Astrocyte (in vitro differentiated cells and primary cell): ENCODE data around the gene ANKRD44. TPM values are rescaled to one million over a fixed set of nuclear protein-coding genes. Genes with fewer than 3 reads are reported as not detected.
A peak's percentile ranks its signal among the peaks of the same experiment; 100 is the strongest.

Experiments used
- DNase-seq: peaks from one replicate; pipeline ENCODE4 v3.0.0-alpha.2; 2010; ENCODE audit warnings: low read depth
- FAIRE-seq: peaks from 2 replicates; lab custom pipeline; 2011; peaks lifted over from hg19 to GRCh38; lab: Jason Lieb, UNC
- H2AFZ ChIP-seq: 2 replicates; pipeline ENCODE4 v1.6.0; 2012; ENCODE audit warnings: low read depth, low read length, inconsistent platforms
- H3K27ac ChIP-seq: 2 replicates; pipeline ENCODE4 v1.5.1; 2011; ENCODE audit warnings: low read depth, low read length, inconsistent platforms
- H3K27me3 ChIP-seq: 2 replicates; pipeline ENCODE4 v1.6.0; 2011; ENCODE audit warnings: low read length, inconsistent platforms; ENCODE audit not compliant: insufficient read depth
- H3K36me3 ChIP-seq: 2 replicates; pipeline ENCODE4 v1.5.1; 2011; ENCODE audit warnings: low read length, inconsistent platforms; ENCODE audit not compliant: insufficient read depth
- H3K4me1 ChIP-seq: 2 replicates; pipeline ENCODE4 v1.5.1; 2011; ENCODE audit warnings: low read length, inconsistent platforms; ENCODE audit not compliant: insufficient read depth
- H3K4me2 ChIP-seq: 2 replicates; pipeline ENCODE4 v1.6.0; 2012; ENCODE audit warnings: low read length, inconsistent platforms
- H3K4me3 ChIP-seq: 2 replicates; pipeline ENCODE4 v1.5.1; 2011; ENCODE audit warnings: low read depth, mild to moderate bottlenecking, low read length, inconsistent platforms; ENCODE audit not compliant: insufficient read depth
- H3K79me2 ChIP-seq: 2 replicates; pipeline ENCODE4 v1.6.0; 2012; ENCODE audit warnings: mild to moderate bottlenecking, low read length, inconsistent platforms; ENCODE audit not compliant: insufficient read depth
- H3K9ac ChIP-seq: 2 replicates; pipeline ENCODE4 v1.6.0; 2012; ENCODE audit warnings: mild to moderate bottlenecking, low read length, inconsistent platforms
- H3K9me3 ChIP-seq: 2 replicates; pipeline ENCODE4 v1.5.1; 2012; ENCODE audit warnings: low read depth, mild to moderate bottlenecking, low read length, inconsistent platforms; ENCODE audit not compliant: insufficient read depth
- H4K20me1 ChIP-seq: 2 replicates; pipeline ENCODE4 v1.6.0; 2012; ENCODE audit warnings: low read length, inconsistent platforms; ENCODE audit not compliant: insufficient read depth
- H3K27ac Mint-ChIP-seq: one replicate; pipeline ENCODE4 v1.8.0; 2021; ENCODE audit warnings: mild to moderate bottlenecking, mixed read lengths; ENCODE audit not compliant: unreplicated experiment
- H3K27me3 Mint-ChIP-seq: one replicate; pipeline ENCODE4 v1.8.0; 2021; ENCODE audit warnings: low read depth, mixed read lengths; ENCODE audit not compliant: unreplicated experiment
- H3K36me3 Mint-ChIP-seq: one replicate; pipeline ENCODE4 v1.8.0; 2021; ENCODE audit warnings: low read depth, mixed read lengths; ENCODE audit not compliant: unreplicated experiment
- H3K4me1 Mint-ChIP-seq: one replicate; pipeline ENCODE4 v1.8.0; 2021; ENCODE audit warnings: low read depth, mixed read lengths; ENCODE audit not compliant: unreplicated experiment
- H3K4me3 Mint-ChIP-seq: one replicate; pipeline ENCODE4 v1.8.0; 2021; ENCODE audit warnings: mild to moderate bottlenecking, moderate library complexity, mixed read lengths; ENCODE audit not compliant: unreplicated experiment
- H3K9me3 Mint-ChIP-seq: one replicate; pipeline ENCODE4 v1.8.0; 2021; ENCODE audit warnings: mild to moderate bottlenecking, mixed read lengths; ENCODE audit not compliant: unreplicated experiment
- EZH2 ChIP-seq: IDR thresholded peaks from 2 replicates; pipeline ENCODE4 v1.6.1; 2012; ENCODE audit warnings: mild to moderate bottlenecking, low read length, inconsistent platforms; ENCODE audit not compliant: insufficient read depth
- total RNA-seq: library from RNA; stranded (reverse); gene quantifications from 2 replicates; pipeline ENCODE4 v1.2.1, GENCODE V29; 2021
- TF ChIP-seq, protein P1 (sequence below): IDR thresholded peaks from 2 replicates; pipeline ENCODE4 v1.5.1; 2011; ENCODE audit warnings: low read depth, mild to moderate bottlenecking, inconsistent platforms, low read length, moderate library complexity; ENCODE audit not compliant: insufficient read depth

Gene ANKRD44
- total RNA-seq, 1 donor from 2014 or later, result 7.2 TPM

DNA sequence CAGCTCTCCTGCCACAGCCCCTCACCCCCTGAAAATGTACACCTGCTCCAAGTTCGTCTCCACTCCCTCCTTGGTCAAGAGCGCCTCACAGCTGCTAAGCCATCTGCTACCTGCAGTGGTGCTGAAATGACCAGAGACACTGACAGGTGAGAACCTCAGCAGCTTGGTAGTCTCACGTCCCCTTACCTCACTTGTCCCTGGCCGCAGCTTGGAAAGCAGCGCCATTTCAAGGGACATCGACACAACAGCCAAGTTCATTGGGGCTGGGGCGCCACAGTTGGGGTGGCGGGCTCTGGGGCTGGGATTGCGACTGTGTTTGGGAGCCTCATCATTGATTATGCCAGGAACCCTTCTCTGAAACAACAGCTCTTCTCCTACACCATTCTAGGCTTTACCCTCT lies 47.5 kb downstream of the ANKRD44 start:
- Mint-ChIP-seq H3K36me3 (no peaks in the 10 kb centered on the region), H3K4me1 (peaks cover 3% of the 10 kb centered on the region), H3K4me3 (no peak overlapping the region), H3K27me3 (no peaks in the 10 kb centered on the region), H3K9me3 (no peaks in the 10 kb centered on the region), H3K27ac (peak overlapping the region; percentile 38)
- H3K9ac ChIP-seq, result no peak overlapping the region
- H3K4me3 ChIP-seq, result no peak overlapping the region
- H4K20me1 ChIP-seq, result no peaks in the 10 kb centered on the region
- no peak overlapping the region for H3K4me2 ChIP-seq
- FAIRE-seq (no peak), DNase-seq (no peak)
- no peaks in the 10 kb centered on the region for H3K79me2 ChIP-seq
- no peak overlapping the region for H3K27ac ChIP-seq
- H2AFZ ChIP-seq, result no peak overlapping the region
- no peaks in the 10 kb centered on the region for H3K4me1 ChIP-seq
- H3K36me3 ChIP-seq, result no peaks in the 10 kb centered on the region
- H3K9me3 ChIP-seq, result no peaks in the 10 kb centered on the region
- H3K27me3 ChIP-seq, result no peaks in the 10 kb centered on the region
- TF ChIP-seq EZH2, result no peak
- TF ChIP-seq, protein P1, sequence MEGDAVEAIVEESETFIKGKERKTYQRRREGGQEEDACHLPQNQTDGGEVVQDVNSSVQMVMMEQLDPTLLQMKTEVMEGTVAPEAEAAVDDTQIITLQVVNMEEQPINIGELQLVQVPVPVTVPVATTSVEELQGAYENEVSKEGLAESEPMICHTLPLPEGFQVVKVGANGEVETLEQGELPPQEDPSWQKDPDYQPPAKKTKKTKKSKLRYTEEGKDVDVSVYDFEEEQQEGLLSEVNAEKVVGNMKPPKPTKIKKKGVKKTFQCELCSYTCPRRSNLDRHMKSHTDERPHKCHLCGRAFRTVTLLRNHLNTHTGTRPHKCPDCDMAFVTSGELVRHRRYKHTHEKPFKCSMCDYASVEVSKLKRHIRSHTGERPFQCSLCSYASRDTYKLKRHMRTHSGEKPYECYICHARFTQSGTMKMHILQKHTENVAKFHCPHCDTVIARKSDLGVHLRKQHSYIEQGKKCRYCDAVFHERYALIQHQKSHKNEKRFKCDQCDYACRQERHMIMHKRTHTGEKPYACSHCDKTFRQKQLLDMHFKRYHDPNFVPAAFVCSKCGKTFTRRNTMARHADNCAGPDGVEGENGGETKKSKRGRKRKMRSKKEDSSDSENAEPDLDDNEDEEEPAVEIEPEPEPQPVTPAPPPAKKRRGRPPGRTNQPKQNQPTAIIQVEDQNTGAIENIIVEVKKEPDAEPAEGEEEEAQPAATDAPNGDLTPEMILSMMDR, result no peak

DNA sequence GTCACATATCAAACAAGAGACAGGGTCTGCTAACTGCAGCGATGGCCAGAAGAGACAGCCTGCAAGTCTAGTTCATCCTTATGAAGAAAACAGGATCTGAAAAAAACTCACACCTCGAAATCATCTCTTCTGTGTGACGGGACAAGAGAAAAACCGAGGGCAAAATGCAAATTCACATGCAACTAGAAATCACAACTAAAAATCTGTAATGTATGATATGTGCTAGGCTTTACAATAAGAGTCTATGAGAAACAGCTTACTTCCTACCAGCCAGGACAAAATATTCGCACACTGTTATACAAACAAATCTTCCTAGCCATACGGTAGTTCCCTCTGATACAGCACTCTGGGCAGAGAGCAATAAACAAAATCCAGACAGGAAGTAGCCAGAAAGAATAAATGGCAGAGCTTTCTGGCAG lies 48.8 kb downstream of the ANKRD44 start:
- Histone ChIP-seq H3K9ac (no peak overlapping the region), H3K9me3 (no peaks in the 10 kb centered on the region), H3K27ac (no peak overlapping the region), H4K20me1 (no peaks in the 10 kb centered on the region), H2AFZ (no peak overlapping the region), H3K4me2 (no peak overlapping the region), H3K4me1 (no peaks in the 10 kb centered on the region), H3K27me3 (no peaks in the 10 kb centered on the region), H3K36me3 (no peaks in the 10 kb centered on the region), H3K4me3 (no peak overlapping the region), H3K79me2 (no peaks in the 10 kb centered on the region)
- no peak for FAIRE-seq
- Mint-ChIP-seq H3K4me3 (no peak overlapping the region), H3K36me3 (no peaks in the 10 kb centered on the region), H3K27ac (no peak overlapping the region), H3K27me3 (no peaks in the 10 kb centered on the region), H3K9me3 (no peaks in the 10 kb centered on the region), H3K4me1 (peaks cover 3% of the 10 kb centered on the region)
- peak; percentile 9 for DNase-seq
- TF ChIP-seq, protein P1, result no peak
- no peak for TF ChIP-seq EZH2

DNA sequence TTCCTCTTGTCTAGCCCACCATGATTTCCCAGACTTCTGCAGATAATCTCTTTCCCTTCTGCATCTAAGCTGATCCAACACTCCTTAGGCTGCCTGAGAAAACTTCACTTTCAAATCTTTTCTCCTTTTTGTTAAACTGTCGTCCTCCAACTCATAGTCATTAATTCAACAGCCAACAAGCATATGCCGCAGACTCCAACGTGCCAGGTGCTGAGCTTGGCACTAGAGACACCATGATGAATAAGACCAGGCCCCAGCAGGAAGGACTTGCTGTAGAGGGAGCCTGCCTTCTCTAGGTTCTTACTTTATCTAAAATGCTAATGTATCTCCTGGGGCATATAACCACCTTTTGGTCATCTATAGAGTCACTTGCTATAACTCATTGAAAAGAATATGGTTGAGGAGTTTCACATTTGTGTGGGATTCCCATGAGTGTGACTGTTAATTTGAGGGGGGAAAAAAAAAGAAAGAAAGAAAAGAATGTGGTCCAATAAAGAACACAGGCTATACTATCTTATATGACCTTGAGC lies 51.0 kb downstream of the ANKRD44 start:
- H3K27me3 Mint-ChIP-seq, result no peaks in the 10 kb centered on the region
- H3K9ac ChIP-seq, result no peak overlapping the region
- H3K4me1 Mint-ChIP-seq, result peaks cover 7% of the 10 kb centered on the region
- H3K4me3 Mint-ChIP-seq, result no peak overlapping the region
- FAIRE-seq, result no peak
- H3K9me3 Mint-ChIP-seq, result no peaks in the 10 kb centered on the region
- TF ChIP-seq, protein P1, result no peak
- no peak for TF ChIP-seq EZH2
- H4K20me1 ChIP-seq, result no peaks in the 10 kb centered on the region
- H3K27me3 ChIP-seq, result no peaks in the 10 kb centered on the region
- no peak overlapping the region for H3K4me2 ChIP-seq
- H3K27ac Mint-ChIP-seq, result no peak overlapping the region
- peaks cover 7% of the 10 kb centered on the region for H3K4me1 ChIP-seq
- H3K36me3 ChIP-seq, result no peaks in the 10 kb centered on the region
- H3K27ac ChIP-seq, result no peak overlapping the region
- no peaks in the 10 kb centered on the region for H3K9me3 ChIP-seq
- no peaks in the 10 kb centered on the region for H3K79me2 ChIP-seq
- no peak overlapping the region for H3K4me3 ChIP-seq
- no peaks in the 10 kb centered on the region for H3K36me3 Mint-ChIP-seq
- no peak overlapping the region for H2AFZ ChIP-seq
- no peak for DNase-seq
